Endothelial cell of umbilical vein (primary cell): ENCODE results near the gene ZBTB20.

Experiments
- CTCF ChIP-seq, 2 donors: IDR thresholded peaks; 1 replicate in 1 of 2; 2 replicates in 1 of 2; pipeline ENCODE4 v1.5.1; 2011; ENCODE audit warnings: low read length in 2 of 2, mild to moderate bottlenecking in 2 of 2, moderate library complexity in 2 of 2, control low read depth in 1 of 2, inconsistent platforms in 1 of 2, low read depth in 1 of 2; ENCODE audit not compliant: insufficient read depth in 1 of 2; ENCODE audit errors: extremely low read depth in 1 of 2
- POLR2A ChIP-seq: IDR thresholded peaks from 2 replicates; pipeline ENCODE4 v1.6.1; 2012; ENCODE audit warnings: low read depth, mild to moderate bottlenecking, control low read depth, low read length

GRCh38 chr3:114711321-114711886 is 435.7 kb downstream of the ZBTB20 start:
- TF ChIP-seq CTCF (IDR thresholded peaks at IDR 0.05; ENCODE audit: extremely low read depth in 1 of 2, insufficient read depth in 1 of 2, low read depth in 1 of 2, low read length in 2 of 2) (no peak), POLR2A (no peak)
